PFSK-1 (cell line): ENCODE measurements around the gene MOXD1.

ENCODE experiments used
- FOXP2 ChIP-seq: optimal IDR thresholded peaks from 2 replicates; pipeline ENCODE3; 2011; ENCODE audit warnings: borderline replicate concordance, control low read depth, inconsistent platforms; ENCODE audit not compliant: insufficient read depth; ENCODE audit errors: extremely low read length, extremely low read depth
- POLR2AphosphoS5 ChIP-seq: IDR thresholded peaks from 2 replicates; pipeline ENCODE4 v1.6.1; 2012; ENCODE audit warnings: low read depth, mild to moderate bottlenecking, control low read depth, low read length, moderate library complexity
- SIN3A ChIP-seq: IDR thresholded peaks from 2 replicates; pipeline ENCODE4 v1.6.1; 2012; ENCODE audit warnings: mild to moderate bottlenecking, low read length, moderate library complexity, borderline replicate concordance; ENCODE audit not compliant: insufficient read depth
- TAF1 ChIP-seq: IDR thresholded peaks from 2 replicates; pipeline ENCODE4 v1.6.1; 2012; ENCODE audit warnings: low read length, control low read depth, borderline replicate concordance; ENCODE audit not compliant: insufficient read depth
- TF ChIP-seq, protein P1 (sequence below), 2 experiments: IDR thresholded peaks; 2 replicates each; pipeline versions ENCODE4 v1.6.1 to v1.8.0; 2011 to 2012; ENCODE audit warnings: low read depth in 2 of 2, low read length in 2 of 2, control low read depth in 1 of 2, inconsistent platforms in 1 of 2, mild to moderate bottlenecking in 1 of 2, moderate library complexity in 1 of 2; ENCODE audit not compliant: insufficient read depth in 1 of 2

The MOXD1 gene

GRCh38 chr6:132414761-132415160 is 13.5 kb upstream of the MOXD1 start:
- TF ChIP-seq FOXP2 = no peak
- TF ChIP-seq TAF1 = no peak
- TF ChIP-seq, protein P1, sequence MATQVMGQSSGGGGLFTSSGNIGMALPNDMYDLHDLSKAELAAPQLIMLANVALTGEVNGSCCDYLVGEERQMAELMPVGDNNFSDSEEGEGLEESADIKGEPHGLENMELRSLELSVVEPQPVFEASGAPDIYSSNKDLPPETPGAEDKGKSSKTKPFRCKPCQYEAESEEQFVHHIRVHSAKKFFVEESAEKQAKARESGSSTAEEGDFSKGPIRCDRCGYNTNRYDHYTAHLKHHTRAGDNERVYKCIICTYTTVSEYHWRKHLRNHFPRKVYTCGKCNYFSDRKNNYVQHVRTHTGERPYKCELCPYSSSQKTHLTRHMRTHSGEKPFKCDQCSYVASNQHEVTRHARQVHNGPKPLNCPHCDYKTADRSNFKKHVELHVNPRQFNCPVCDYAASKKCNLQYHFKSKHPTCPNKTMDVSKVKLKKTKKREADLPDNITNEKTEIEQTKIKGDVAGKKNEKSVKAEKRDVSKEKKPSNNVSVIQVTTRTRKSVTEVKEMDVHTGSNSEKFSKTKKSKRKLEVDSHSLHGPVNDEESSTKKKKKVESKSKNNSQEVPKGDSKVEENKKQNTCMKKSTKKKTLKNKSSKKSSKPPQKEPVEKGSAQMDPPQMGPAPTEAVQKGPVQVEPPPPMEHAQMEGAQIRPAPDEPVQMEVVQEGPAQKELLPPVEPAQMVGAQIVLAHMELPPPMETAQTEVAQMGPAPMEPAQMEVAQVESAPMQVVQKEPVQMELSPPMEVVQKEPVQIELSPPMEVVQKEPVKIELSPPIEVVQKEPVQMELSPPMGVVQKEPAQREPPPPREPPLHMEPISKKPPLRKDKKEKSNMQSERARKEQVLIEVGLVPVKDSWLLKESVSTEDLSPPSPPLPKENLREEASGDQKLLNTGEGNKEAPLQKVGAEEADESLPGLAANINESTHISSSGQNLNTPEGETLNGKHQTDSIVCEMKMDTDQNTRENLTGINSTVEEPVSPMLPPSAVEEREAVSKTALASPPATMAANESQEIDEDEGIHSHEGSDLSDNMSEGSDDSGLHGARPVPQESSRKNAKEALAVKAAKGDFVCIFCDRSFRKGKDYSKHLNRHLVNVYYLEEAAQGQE (IDR thresholded peaks at IDR 0.05; ENCODE audit: insufficient read depth in 1 of 2, low read depth in 2 of 2, low read length in 2 of 2) = no peak
- TF ChIP-seq POLR2AphosphoS5 = no peak
- TF ChIP-seq SIN3A = no peak

- TF ChIP-seq POLR2AphosphoS5 (no peak), TAF1 (no peak), SIN3A (no peak), FOXP2 (no peak)
- TF ChIP-seq, protein P1 (IDR thresholded peaks at IDR 0.05; ENCODE audit: insufficient read depth in 1 of 2, low read depth in 2 of 2, low read length in 2 of 2) = no peak
Observed at GRCh38 chr6:132414322-132414721, 13.0 kb upstream of the MOXD1 start.

- no peak for TF ChIP-seq POLR2AphosphoS5
- TF ChIP-seq SIN3A = no peak
- no peak for TF ChIP-seq FOXP2
- TF ChIP-seq TAF1 = no peak
Observed at GRCh38 chr6:132413499-132413802, 12.2 kb upstream of the MOXD1 start.

DNA sequence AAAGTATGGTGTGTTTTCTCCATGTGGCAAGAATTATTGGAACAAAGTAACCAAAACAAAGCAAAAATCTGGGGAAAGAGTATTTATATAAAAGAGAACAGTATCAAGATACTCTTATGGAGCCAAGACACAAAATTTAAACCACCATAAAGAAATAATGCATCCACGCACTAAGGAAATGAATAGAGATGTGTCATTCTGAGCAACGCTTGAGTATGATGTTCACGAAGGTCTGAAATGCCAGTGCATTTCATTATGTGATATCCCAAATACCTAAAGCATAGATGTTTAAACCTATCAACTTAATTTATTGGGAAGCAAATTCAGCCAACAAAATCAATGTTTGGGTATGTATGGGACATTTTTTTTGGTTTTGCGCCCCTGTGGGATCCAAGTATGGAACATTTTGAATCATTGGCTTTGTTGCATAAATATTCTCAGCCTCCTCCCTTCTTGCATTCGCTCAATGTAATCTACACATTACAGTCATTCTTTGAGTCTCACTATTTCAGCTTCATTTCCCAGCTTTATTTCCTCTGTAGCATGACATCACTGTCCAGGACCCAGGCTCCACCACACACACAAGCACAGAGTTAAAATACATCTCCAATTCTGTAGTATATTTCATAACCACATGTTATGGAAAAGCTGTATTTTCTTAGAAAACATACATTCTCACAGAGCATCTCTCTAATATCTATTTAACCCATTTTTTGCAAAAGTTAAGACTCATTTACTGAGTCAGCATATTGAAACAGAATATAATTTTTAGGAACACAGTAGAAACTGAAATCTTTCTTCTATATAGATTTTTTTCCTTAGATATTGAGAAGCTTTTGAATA is 11.6 kb upstream of the MOXD1 start:
- TF ChIP-seq FOXP2 = no peak
- TF ChIP-seq, protein P1 (IDR thresholded peaks at IDR 0.05; ENCODE audit: insufficient read depth in 1 of 2, low read depth in 2 of 2, low read length in 2 of 2) = no peak
- no peak for TF ChIP-seq SIN3A
- TF ChIP-seq TAF1 = no peak
- no peak for TF ChIP-seq POLR2AphosphoS5

- TF ChIP-seq SIN3A (no peak), TAF1 (no peak), FOXP2 (no peak), POLR2AphosphoS5 (no peak)
- TF ChIP-seq, protein P1 (IDR thresholded peaks at IDR 0.05; ENCODE audit: insufficient read depth in 1 of 2, low read depth in 2 of 2, low read length in 2 of 2) = no peak
Observed at GRCh38 chr6:132411296-132411695, 10.0 kb upstream of the MOXD1 start.
